CD4-positive, alpha-beta T cell (primary cell): ENCODE measurements around the gene MBTD1. TPM values are rescaled to one million over a fixed set of nuclear protein-coding genes. Genes with fewer than 3 reads are reported as not detected.

Experiments
- ATAC-seq: fragments of 200-7000 bp; cut with Tn5 transposase; one replicate; pipeline ENCODE4 v1.10.0; 2022; ENCODE audit warnings: mild to moderate bottlenecking; ENCODE audit not compliant: poor library complexity
- CTCF ChIA-PET: fragments of 350-600 bp; sonication (Branson Sonifier 250); formaldehyde crosslinking; loops from one replicate; lab custom pipeline; 2021; ENCODE audit warnings: antibody characterized with exemption, inconsistent platforms; lab: Charles Lee
- POLR2A ChIA-PET: fragments of 350-600 bp; sonication (Branson Sonifier 250); formaldehyde crosslinking; loops from one replicate; lab custom pipeline; 2021; ENCODE audit warnings: antibody characterized with exemption, inconsistent platforms; lab: Charles Lee
- DNase-seq, 14 experiments: peaks; one replicate each; pipeline ENCODE4 v3.0.0-alpha.2; 2013 to 2020; ENCODE audit warnings: mixed read lengths in 2 of 14
- H3K27ac ChIP-seq, 2 donors: one replicate each; pipeline versions ENCODE4 v1.5.1 to v1.7.0; 2013; ENCODE audit warnings: low read length in 2 of 2, low read depth in 1 of 2, mild to moderate bottlenecking in 1 of 2
- H3K27me3 ChIP-seq, 2 experiments: 1 replicate in 1 of 2; 2 replicates in 1 of 2; pipeline versions ENCODE4 v1.6.1 to v1.7.0; 2013; ENCODE audit warnings: low read length in 2 of 2, control low read depth in 1 of 2, mild to moderate bottlenecking in 1 of 2, moderate library complexity in 1 of 2; ENCODE audit not compliant: insufficient read depth in 2 of 2, control insufficient read depth in 1 of 2
- H3K36me3 ChIP-seq: one replicate; pipeline ENCODE4 v1.6.1; 2013; ENCODE audit warnings: low read length, control low read depth; ENCODE audit not compliant: insufficient read depth
- H3K4me1 ChIP-seq: one replicate; pipeline ENCODE4 v1.6.1; 2013; ENCODE audit warnings: low read length, control low read depth; ENCODE audit not compliant: insufficient read depth
- H3K4me3 ChIP-seq: one replicate; pipeline ENCODE4 v1.5.1; 2013; ENCODE audit warnings: mild to moderate bottlenecking, low read length, moderate library complexity
- H3K9me3 ChIP-seq, 2 experiments: 1 replicate in 1 of 2; 2 replicates in 1 of 2; pipeline versions ENCODE4 v1.6.1 to v1.7.0; 2013; ENCODE audit warnings: low read length in 2 of 2, mild to moderate bottlenecking in 2 of 2, control low read depth in 1 of 2, moderate library complexity in 1 of 2; ENCODE audit not compliant: control insufficient read depth in 1 of 2, insufficient read depth in 1 of 2
- H3K27ac Mint-ChIP-seq: one replicate; pipeline ENCODE4 v1.8.0; 2020; ENCODE audit warnings: mixed read lengths
- H3K27me3 Mint-ChIP-seq: one replicate; pipeline ENCODE4 v1.8.0; 2021; ENCODE audit warnings: mixed read lengths
- H3K36me3 Mint-ChIP-seq: one replicate; pipeline ENCODE4 v1.8.0; 2021; ENCODE audit warnings: low read depth, mixed read lengths
- H3K4me1 Mint-ChIP-seq: one replicate; pipeline ENCODE4 v1.8.0; 2021; ENCODE audit warnings: low read depth, mixed read lengths
- H3K4me3 Mint-ChIP-seq: one replicate; pipeline ENCODE4 v1.8.0; 2020; ENCODE audit warnings: mild to moderate bottlenecking, mixed read lengths
- H3K9me3 Mint-ChIP-seq: one replicate; pipeline ENCODE4 v1.8.0; 2020; ENCODE audit warnings: mixed read lengths
- CTCF ChIP-seq: fragments of 200-600 bp; IDR thresholded peaks from one replicate; pipeline ENCODE4 v1.8.0; 2022; ENCODE audit warnings: antibody characterized with exemption, mild to moderate bottlenecking
- intact Hi-C, 2 experiments: fragments of 100-400 bp; cut with DNase I in 1 of 2; cut with micrococcal nuclease in 1 of 2; formaldehyde crosslinking; loops; one replicate each; pipeline versions ENCODE4 v1.15.1 to v1.9.0; 2023 to 2025; cut with DNase I, micrococcal nuclease
- total RNA-seq, 174 experiments: library from RNA in 2 of 174; stranded (reverse) in 2 of 174; gene quantifications; one replicate each; pipeline ENCODE4 v1.2.3 and lab custom pipeline; 2021 to 2026

Gene MBTD1
- total RNA-seq, 2 experiments from 2014 or later, result 23.0 TPM

- no peaks in the 10 kb centered on the region for H3K9me3 Mint-ChIP-seq
- peaks cover 80% of the 10 kb centered on the region for H3K36me3 ChIP-seq
- H3K9me3 ChIP-seq, result no peaks in the 10 kb centered on the region
- intact Hi-C loops, result no loop called here
- H3K4me1 Mint-ChIP-seq, result peaks cover 5% of the 10 kb centered on the region
- H3K4me3 ChIP-seq, result no peak overlapping the region
- ATAC-seq, result no peak
- ChIA-PET CTCF (no interaction called here), POLR2A (no interaction called here)
- H3K27ac ChIP-seq, result no peak overlapping the region
- no peaks in the 10 kb centered on the region for H3K27me3 ChIP-seq
- peak overlapping the region; percentile 13 for H3K27ac Mint-ChIP-seq
- no peaks in the 10 kb centered on the region for H3K27me3 Mint-ChIP-seq
- TF ChIP-seq CTCF, result no peak
- no peak overlapping the region for H3K4me3 Mint-ChIP-seq
- DNase-seq, result no peak
- peaks cover 93% of the 10 kb centered on the region for H3K36me3 Mint-ChIP-seq
- H3K4me1 ChIP-seq, result no peaks in the 10 kb centered on the region
Measured at GRCh38 chr17:51287412-51287811, 27.6 kb upstream of the MBTD1 start.

GRCh38 chr17:51279183-51279582 is 19.3 kb upstream of the MBTD1 start:
- intact Hi-C loops, result no loop called here
- Mint-ChIP-seq H3K27me3 (no peaks in the 10 kb centered on the region), H3K36me3 (peaks cover 96% of the 10 kb centered on the region), H3K4me3 (no peak overlapping the region), H3K4me1 (peaks cover under 1% of the 10 kb centered on the region), H3K9me3 (no peaks in the 10 kb centered on the region), H3K27ac (no peak overlapping the region)
- H3K9me3 ChIP-seq, result no peaks in the 10 kb centered on the region
- no peak for TF ChIP-seq CTCF
- DNase-seq (no peak), ATAC-seq (no peak)
- ChIA-PET POLR2A (no interaction called here), CTCF (no interaction called here)
- H3K4me3 ChIP-seq, result no peak overlapping the region
- no peaks in the 10 kb centered on the region for H3K27me3 ChIP-seq
- H3K27ac ChIP-seq, result no peak overlapping the region
- H3K36me3 ChIP-seq, result peaks cover 85% of the 10 kb centered on the region
- no peaks in the 10 kb centered on the region for H3K4me1 ChIP-seq

GRCh38 chr17:51275381-51275780 is 15.5 kb upstream of the MBTD1 start:
- CTCF ChIA-PET, result no interaction called here
- intact Hi-C loops, result no loop called here
- TF ChIP-seq CTCF, result no peak
- Histone ChIP-seq H3K27me3 (no peaks in the 10 kb centered on the region), H3K36me3 (peaks cover 95% of the 10 kb centered on the region), H3K4me3 (no peak overlapping the region), H3K4me1 (no peaks in the 10 kb centered on the region), H3K27ac (no peak overlapping the region), H3K9me3 (no peaks in the 10 kb centered on the region)
- Mint-ChIP-seq H3K4me1 (peaks cover 28% of the 10 kb centered on the region), H3K9me3 (no peaks in the 10 kb centered on the region), H3K27me3 (no peaks in the 10 kb centered on the region), H3K4me3 (no peak overlapping the region), H3K36me3 (peaks cover 99% of the 10 kb centered on the region), H3K27ac (no peak overlapping the region)
- no peak for ATAC-seq
- POLR2A ChIA-PET, result no interaction called here
- DNase-seq, result no peak
